Uterus (tissue), 4 donors: ENCODE measurements around the gene TPRG1L. TPM values are rescaled to one million over a fixed set of nuclear protein-coding genes. Genes with fewer than 3 reads are reported as not detected.

Experiments
- DNase-seq, 2 donors: peaks; one replicate each; pipeline ENCODE4 v3.0.0-alpha.2; 2019 to 2020
- H3K27ac ChIP-seq, 2 donors: fragments of 200-600 bp; sonication (generic); 1 replicate in 1 of 2; 2 replicates in 1 of 2; pipeline ENCODE4 v1.5.1; 2016 to 2018
- H3K27me3 ChIP-seq, 2 donors: fragments of 200-600 bp; sonication (generic); one replicate each; pipeline ENCODE4 v1.5.1; 2018 to 2019; ENCODE audit warnings: control low read depth in 1 of 2
- H3K36me3 ChIP-seq, 2 donors: fragments of 200-600 bp; sonication (generic); one replicate each; pipeline ENCODE4 v1.5.1; 2019; ENCODE audit warnings: control low read depth in 1 of 2
- H3K4me1 ChIP-seq, 2 donors: fragments of 200-600 bp; sonication (generic); one replicate each; pipeline ENCODE4 v1.5.1; 2018 to 2019; ENCODE audit warnings: control low read depth in 1 of 2
- H3K4me3 ChIP-seq, 2 donors: fragments of 200-600 bp; sonication (generic); 1 replicate in 1 of 2; 2 replicates in 1 of 2; pipeline ENCODE4 v1.5.1; 2018 to 2019; ENCODE audit warnings: mild to moderate bottlenecking in 1 of 2
- H3K9me3 ChIP-seq, 2 donors: fragments of 200-600 bp; sonication (generic); one replicate each; pipeline ENCODE4 v1.5.1; 2019; ENCODE audit warnings: control low read depth in 1 of 2
- POLR2A ChIP-seq, 2 donors: fragments of 450-650 bp; IDR thresholded peaks; one replicate each; pipeline ENCODE4 v1.6.1; 2016; ENCODE audit warnings: antibody characterized with exemption in 2 of 2, mild to moderate bottlenecking in 1 of 2, moderate library complexity in 1 of 2
- intact Hi-C: fragments of 100-400 bp; cut with DNase I; formaldehyde crosslinking; loops from one replicate; pipeline ENCODE4 v1.15.1; 2023; ENCODE audit warnings: low total_unique reads
- total RNA-seq, 4 donors: library from RNA; depleted of rRNA in 3 of 4; stranded (reverse); fragments of >200 nt in 3 of 4; gene quantifications; one replicate each; pipeline versions ENCODE4 v1.1.0 to v1.2.4, GENCODE V29; 2014 to 2023
- TF ChIP-seq, protein P1 (sequence below), 4 experiments: fragments of 200-600 bp in 2 of 4; fragments of 450-650 bp in 2 of 4; sonication (generic) in 2 of 4; IDR thresholded peaks; one replicate each; pipeline ENCODE4 v1.5.1; 2016 to 2019; ENCODE audit warnings: antibody characterized with exemption in 4 of 4, mild to moderate bottlenecking in 2 of 4, moderate library complexity in 1 of 4
- donor health status: DM: yes; HTN: yes; CAD: no.

Gene TPRG1L
- total RNA-seq, 4 donors from 2014 or later, result 18.7 to 43.4 (median 29.6) TPM

DNA sequence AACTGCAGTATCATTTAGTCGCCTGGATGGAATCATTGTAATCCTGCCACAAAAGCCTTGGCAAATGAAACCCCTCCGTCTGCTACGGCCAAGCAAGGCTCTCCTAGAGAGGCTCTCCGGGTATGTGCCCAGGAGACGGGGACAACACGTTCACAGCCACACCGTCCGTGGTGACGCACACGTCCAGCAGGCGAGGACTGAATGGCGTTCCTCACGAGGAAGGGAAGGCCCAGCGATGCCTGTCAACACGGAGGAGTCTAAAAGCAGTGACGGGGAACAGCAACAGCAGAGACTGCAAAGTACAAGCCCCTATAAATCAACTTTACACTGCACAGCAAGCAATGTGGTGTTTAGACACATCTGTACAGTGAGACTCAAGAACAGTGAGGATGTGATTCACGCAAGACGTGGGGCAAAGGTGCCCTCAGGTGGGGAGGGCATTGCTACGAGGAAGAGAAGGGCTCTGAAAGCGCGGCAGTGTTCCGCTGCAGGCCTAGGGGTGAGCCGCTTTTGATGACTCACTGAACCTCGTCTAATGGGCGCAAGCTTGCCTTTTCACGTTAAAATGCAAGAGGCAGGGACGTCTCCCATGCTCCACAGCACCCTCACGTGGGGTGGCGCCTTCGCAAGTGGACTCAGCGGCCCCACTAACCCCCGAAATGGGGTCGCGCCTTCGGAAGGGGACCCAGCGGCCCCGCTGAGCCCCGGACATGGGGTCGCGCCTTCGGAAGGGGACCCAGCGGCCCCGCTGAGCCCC is 18.3 kb downstream of the TPRG1L start:
- H3K27me3 ChIP-seq, result no peaks in the 10 kb centered on the region
- TF ChIP-seq, protein P1, sequence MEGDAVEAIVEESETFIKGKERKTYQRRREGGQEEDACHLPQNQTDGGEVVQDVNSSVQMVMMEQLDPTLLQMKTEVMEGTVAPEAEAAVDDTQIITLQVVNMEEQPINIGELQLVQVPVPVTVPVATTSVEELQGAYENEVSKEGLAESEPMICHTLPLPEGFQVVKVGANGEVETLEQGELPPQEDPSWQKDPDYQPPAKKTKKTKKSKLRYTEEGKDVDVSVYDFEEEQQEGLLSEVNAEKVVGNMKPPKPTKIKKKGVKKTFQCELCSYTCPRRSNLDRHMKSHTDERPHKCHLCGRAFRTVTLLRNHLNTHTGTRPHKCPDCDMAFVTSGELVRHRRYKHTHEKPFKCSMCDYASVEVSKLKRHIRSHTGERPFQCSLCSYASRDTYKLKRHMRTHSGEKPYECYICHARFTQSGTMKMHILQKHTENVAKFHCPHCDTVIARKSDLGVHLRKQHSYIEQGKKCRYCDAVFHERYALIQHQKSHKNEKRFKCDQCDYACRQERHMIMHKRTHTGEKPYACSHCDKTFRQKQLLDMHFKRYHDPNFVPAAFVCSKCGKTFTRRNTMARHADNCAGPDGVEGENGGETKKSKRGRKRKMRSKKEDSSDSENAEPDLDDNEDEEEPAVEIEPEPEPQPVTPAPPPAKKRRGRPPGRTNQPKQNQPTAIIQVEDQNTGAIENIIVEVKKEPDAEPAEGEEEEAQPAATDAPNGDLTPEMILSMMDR (IDR thresholded peaks at IDR 0.05), result no peak
- no peak for TF ChIP-seq POLR2A (IDR thresholded peaks at IDR 0.05)
- H3K9me3 ChIP-seq, result no peaks in the 10 kb centered on the region
- intact Hi-C loops, result loop anchor here (10.0 kb wide), 1 partner anchor 1058 kb away; the partner anchor contains the start of gene PRXL2B
- DNase-seq, result no peak
- no peaks in the 10 kb centered on the region for H3K4me1 ChIP-seq
- H3K4me3 ChIP-seq, result no peak overlapping the region
- no peak overlapping the region for H3K27ac ChIP-seq
- H3K36me3 ChIP-seq, result no peaks in the 10 kb centered on the region

GRCh38 chr1:3644273-3644672 is 19.5 kb downstream of the TPRG1L start:
- no peaks in the 10 kb centered on the region for H3K36me3 ChIP-seq
- DNase-seq, result no peak
- no peaks in the 10 kb centered on the region for H3K27me3 ChIP-seq
- TF ChIP-seq, protein P1 (IDR thresholded peaks at IDR 0.05), result no peak
- no peak for TF ChIP-seq POLR2A (IDR thresholded peaks at IDR 0.05)
- H3K4me1 ChIP-seq, result no peaks in the 10 kb centered on the region
- no peaks in the 10 kb centered on the region for H3K9me3 ChIP-seq
- no peak overlapping the region for H3K4me3 ChIP-seq
- no peak overlapping the region for H3K27ac ChIP-seq
- intact Hi-C loops, result loop anchor here (10.0 kb wide), 1 partner anchor 1059 kb away; the partner anchor contains the start of gene PRXL2B

GRCh38 chr1:3645247-3645646 is 20.4 kb downstream of the TPRG1L start:
- Histone ChIP-seq H3K4me3 (no peak overlapping the region), H3K27me3 (peaks cover 0 to under 1% of the 10 kb centered on the region in 2 donors), H3K27ac (no peak overlapping the region), H3K36me3 (no peaks in the 10 kb centered on the region), H3K4me1 (peaks cover 0 to 1% of the 10 kb centered on the region in 2 donors), H3K9me3 (no peaks in the 10 kb centered on the region)
- DNase-seq, result no peak
- TF ChIP-seq POLR2A (IDR thresholded peaks at IDR 0.05), result no peak
- TF ChIP-seq, protein P1 (IDR thresholded peaks at IDR 0.05), result no peak
- intact Hi-C loops, result loop anchor here (10.0 kb wide), 1 partner anchor 1060 kb away; the partner anchor contains the start of gene PRXL2B

GRCh38 chr1:3645666-3646355 is 21.0 kb downstream of the TPRG1L start:
- no peaks in the 10 kb centered on the region for H3K36me3 ChIP-seq
- intact Hi-C loops, result loop anchor here (10.0 kb wide), 1 partner anchor 1061 kb away; the partner anchor contains the start of gene PRXL2B
- H3K4me1 ChIP-seq, result peaks cover 0 to 7% of the 10 kb centered on the region in 2 donors
- no peak overlapping the region for H3K4me3 ChIP-seq
- no peak for DNase-seq
- H3K9me3 ChIP-seq, result no peaks in the 10 kb centered on the region
- TF ChIP-seq POLR2A (IDR thresholded peaks at IDR 0.05), result no peak
- TF ChIP-seq, protein P1 (IDR thresholded peaks at IDR 0.05), result no peak
- peaks cover 4 to 6% of the 10 kb centered on the region in 2 donors for H3K27me3 ChIP-seq
- no peak overlapping the region for H3K27ac ChIP-seq

DNA sequence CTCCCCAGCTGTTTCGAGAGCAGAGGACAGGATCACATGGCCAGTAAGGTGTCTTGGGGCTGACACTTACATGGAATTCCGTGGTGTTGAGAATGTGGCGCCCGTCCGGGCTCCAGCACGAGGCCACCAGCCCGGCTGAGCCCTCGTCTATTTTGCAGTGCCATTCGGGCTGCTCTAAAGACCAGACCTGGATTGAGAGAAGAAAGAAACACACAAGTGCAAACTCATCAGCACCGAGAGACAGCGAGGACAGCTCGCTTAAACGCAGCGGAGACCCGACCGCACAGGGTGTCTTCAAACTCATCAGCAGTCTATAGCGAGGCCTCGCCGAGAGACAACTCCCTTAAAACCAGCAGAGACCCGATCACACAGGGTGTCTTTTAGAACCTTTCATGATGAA is 21.8 kb downstream of the TPRG1L start:
- DNase-seq, result no peak
- intact Hi-C loops, result loop anchor here (10.0 kb wide), 1 partner anchor 1062 kb away; the partner anchor contains the start of gene PRXL2B
- TF ChIP-seq, protein P1 (IDR thresholded peaks at IDR 0.05), result no peak
- no peak for TF ChIP-seq POLR2A (IDR thresholded peaks at IDR 0.05)
- H3K4me3 ChIP-seq, result no peak overlapping the region
- no peaks in the 10 kb centered on the region for H3K36me3 ChIP-seq
- H3K4me1 ChIP-seq, result peaks cover 0 to 15% of the 10 kb centered on the region in 2 donors
- no peaks in the 10 kb centered on the region for H3K9me3 ChIP-seq
- peaks cover 11 to 14% of the 10 kb centered on the region in 2 donors for H3K27me3 ChIP-seq
- H3K27ac ChIP-seq, result no peak overlapping the region
